ENCODE data around the gene TMEM151B. TPM values are rescaled to one million over a fixed set of nuclear protein-coding genes. Genes with fewer than 3 reads are reported as not detected.

Gene TMEM151B
- total RNA-seq, 2 donors from 2014 or later = 0.22 to 0.51 TPM

DNA sequence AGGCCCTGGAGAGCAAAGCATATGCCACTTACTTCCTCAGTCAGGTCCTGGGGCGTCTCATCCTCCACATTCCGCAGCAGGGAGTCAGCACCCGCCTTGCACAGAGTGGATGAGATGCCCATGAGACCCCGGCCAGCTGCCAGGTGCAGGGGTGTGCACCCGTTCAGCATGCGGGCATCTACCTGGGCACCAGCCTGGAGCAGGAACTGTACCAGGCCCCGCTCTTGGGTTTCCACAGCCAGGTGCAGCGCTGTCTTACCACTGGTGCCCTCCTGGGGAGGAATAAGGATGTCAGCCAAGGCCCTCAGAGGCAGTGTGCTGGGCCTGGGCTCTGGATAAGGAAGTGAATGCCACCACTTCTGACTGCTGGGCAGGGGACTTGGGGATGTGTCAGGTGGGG lies 10.2 kb upstream of the TMEM151B start:
- Mint-ChIP-seq H3K27me3 (ENCODE audit: insufficient read depth) (peaks cover 10% of the 10 kb centered on the region), H3K36me3 (ENCODE audit: low read depth) (peaks cover 12% of the 10 kb centered on the region), H3K9me3 (no peaks in the 10 kb centered on the region), H3K4me3 (no peak overlapping the region), H3K4me1 (peaks cover 40% of the 10 kb centered on the region), H3K27ac (no peak overlapping the region)
- no peak for DNase-seq
- TF ChIP-seq CTCF (conservative IDR thresholded peaks at IDR 0.05) = no peak
- Histone ChIP-seq H3K9ac (ENCODE audit: extremely low read depth, low read length, poor library complexity, severe bottlenecking) (no peak overlapping the region), H3K4me1 (ENCODE audit: control insufficient read depth, insufficient read depth, low read length) (peaks cover 8% of the 10 kb centered on the region), H3K4me3 (ENCODE audit: low read length) (no peak overlapping the region), H3K27ac (ENCODE audit: low read depth, low read length) (no peak overlapping the region), H3K9me3 (ENCODE audit: control insufficient read depth, low read length) (no peaks in the 10 kb centered on the region), H3K27me3 (ENCODE audit: control insufficient read depth, insufficient read depth, low read length, poor library complexity, severe bottlenecking) (no peaks in the 10 kb centered on the region), H3K36me3 (ENCODE audit: control insufficient read depth, insufficient read depth, low read length) (peaks cover 9% of the 10 kb centered on the region)
- WGBS, 2 experiments (ENCODE audit: insufficient coverage in 1 of 2, insufficient read length in 1 of 2) = 94 to 100% methylated on average over 7 to 8 of the region's 8 CpGs

DNA sequence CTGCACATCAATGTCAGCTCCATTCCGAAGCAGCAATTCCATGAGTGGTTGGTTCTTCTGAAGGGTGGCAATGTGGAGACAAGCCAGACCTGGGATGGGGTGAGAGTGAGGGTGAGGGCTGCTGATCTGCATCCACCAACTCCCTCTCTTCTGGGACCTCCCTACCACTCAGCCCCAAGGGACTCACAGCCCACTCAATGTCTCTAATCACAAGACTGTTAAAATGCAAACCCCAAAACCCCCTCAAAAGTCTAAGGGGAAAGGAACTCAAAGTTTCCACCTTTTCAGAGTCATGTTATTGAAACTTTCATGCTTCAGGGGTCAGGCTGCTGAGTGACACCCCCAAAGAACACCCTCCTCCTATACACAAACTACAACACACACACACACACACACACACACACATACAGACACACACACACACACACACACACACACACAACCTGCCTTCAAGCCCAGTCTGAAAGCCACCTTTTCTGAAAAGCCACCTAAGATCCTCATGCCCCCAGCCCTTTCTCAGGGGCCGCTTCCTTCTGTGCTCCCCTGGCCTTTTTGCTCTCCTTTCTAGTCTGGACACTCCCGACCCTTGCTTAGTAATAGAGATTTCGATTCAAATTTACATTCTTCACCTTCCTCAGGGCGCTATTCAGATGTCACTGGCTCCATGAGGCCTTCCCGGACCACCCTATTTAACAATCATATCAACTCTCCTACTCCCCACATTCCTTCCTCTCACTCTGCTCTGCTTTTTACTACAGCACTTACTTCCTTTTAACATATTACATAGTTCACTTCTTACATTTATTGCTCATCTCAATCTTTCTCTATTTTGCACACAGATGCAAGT lies 9.6 kb upstream of the TMEM151B start:
- TF ChIP-seq CTCF (conservative IDR thresholded peaks at IDR 0.05) = no peak
- Mint-ChIP-seq H3K36me3 (ENCODE audit: low read depth) (peaks cover 5% of the 10 kb centered on the region), H3K9me3 (no peaks in the 10 kb centered on the region), H3K4me3 (no peak overlapping the region), H3K27me3 (ENCODE audit: insufficient read depth) (peaks cover 10% of the 10 kb centered on the region), H3K27ac (no peak overlapping the region), H3K4me1 (peaks cover 36% of the 10 kb centered on the region)
- Histone ChIP-seq H3K4me1 (ENCODE audit: control insufficient read depth, insufficient read depth, low read length) (peaks cover 8% of the 10 kb centered on the region), H3K9me3 (ENCODE audit: control insufficient read depth, low read length) (no peaks in the 10 kb centered on the region), H3K27me3 (ENCODE audit: control insufficient read depth, insufficient read depth, low read length, poor library complexity, severe bottlenecking) (no peaks in the 10 kb centered on the region), H3K36me3 (ENCODE audit: control insufficient read depth, insufficient read depth, low read length) (peaks cover 6% of the 10 kb centered on the region), H3K9ac (ENCODE audit: extremely low read depth, low read length, poor library complexity, severe bottlenecking) (no peak overlapping the region), H3K4me3 (ENCODE audit: low read length) (no peak overlapping the region), H3K27ac (ENCODE audit: low read depth, low read length) (no peak overlapping the region)
- DNase-seq = no peak
- WGBS, 2 experiments (ENCODE audit: insufficient coverage in 1 of 2, insufficient read length in 1 of 2) = 86 to 87% methylated on average over 4 to 6 of the region's 6 CpGs

- Histone ChIP-seq H3K9me3 (ENCODE audit: control insufficient read depth, low read length) (no peaks in the 10 kb centered on the region), H3K36me3 (ENCODE audit: control insufficient read depth, insufficient read depth, low read length) (peaks cover 3% of the 10 kb centered on the region), H3K4me3 (ENCODE audit: low read length) (no peak overlapping the region), H3K27me3 (ENCODE audit: control insufficient read depth, insufficient read depth, low read length, poor library complexity, severe bottlenecking) (no peaks in the 10 kb centered on the region), H3K4me1 (ENCODE audit: control insufficient read depth, insufficient read depth, low read length) (peaks cover 5% of the 10 kb centered on the region), H3K9ac (ENCODE audit: extremely low read depth, low read length, poor library complexity, severe bottlenecking) (no peak overlapping the region), H3K27ac (ENCODE audit: low read depth, low read length) (no peak overlapping the region)
- Mint-ChIP-seq H3K27me3 (ENCODE audit: insufficient read depth) (peaks cover 15% of the 10 kb centered on the region), H3K9me3 (no peaks in the 10 kb centered on the region), H3K27ac (no peak overlapping the region), H3K4me3 (no peak overlapping the region), H3K4me1 (peaks cover 27% of the 10 kb centered on the region), H3K36me3 (ENCODE audit: low read depth) (peaks cover 2% of the 10 kb centered on the region)
- 97 to 100% methylated on average over 8 of the region's 8 CpGs for WGBS, 2 experiments (ENCODE audit: insufficient coverage in 1 of 2, insufficient read length in 1 of 2)
- no peak for TF ChIP-seq CTCF (conservative IDR thresholded peaks at IDR 0.05)
- no peak for DNase-seq
Observed at GRCh38 chr6:44261581-44261980, 8.7 kb upstream of the TMEM151B start.
